Measurements from ENCODE around the gene MYO15B.
"Not testable (repeated sequence)": the region's sequence is repeated elsewhere in the genome, so short reads cannot be mapped to it uniquely, and the experiment has no call there.

Gene MYO15B

GRCh38 chr17:75576661-75577060 is 10.9 kb upstream of the MYO15B start:
- DNase-seq = no peak

GRCh38 chr17:75581121-75581725 is 6.4 kb upstream of the MYO15B start:
- not testable (repeated sequence) for DNase-seq

GRCh38 chr17:75583197-75583596 is 4.4 kb upstream of the MYO15B start:
- not testable (repeated sequence) for DNase-seq

GRCh38 chr17:75584849-75585175 is 2.8 kb upstream of the MYO15B start:
- DNase-seq = no peak

GRCh38 chr17:75588596-75589011 is 1.0 kb downstream of the MYO15B start:
- DNase-seq = peak; percentile 58

GRCh38 chr17:75589012-75589918 is 1.7 kb downstream of the MYO15B start:
- DNase-seq = peak; percentile 96

GRCh38 chr17:75589919-75590303 is 2.3 kb downstream of the MYO15B start:
- no peak for DNase-seq

GRCh38 chr17:75590314-75590761 is 2.7 kb downstream of the MYO15B start:
- DNase-seq = no peak

- no peak for DNase-seq
Measured at GRCh38 chr17:75590849-75591721, 3.5 kb downstream of the MYO15B start.

GRCh38 chr17:75591722-75592302 is 4.2 kb downstream of the MYO15B start:
- no peak for DNase-seq

GRCh38 chr17:75592348-75593020 is 4.9 kb downstream of the MYO15B start:
- DNase-seq = no peak

GRCh38 chr17:75593430-75593829 is 5.8 kb downstream of the MYO15B start:
- not testable (repeated sequence) for DNase-seq

- DNase-seq = no peak
Measured at GRCh38 chr17:75594499-75595283, 7.1 kb downstream of the MYO15B start.

- DNase-seq = no peak
Measured at GRCh38 chr17:75595284-75595919, 7.8 kb downstream of the MYO15B start.

- DNase-seq = no peak
Measured at GRCh38 chr17:75595920-75596313, 8.3 kb downstream of the MYO15B start.

GRCh38 chr17:75596320-75597087 is 8.9 kb downstream of the MYO15B start:
- DNase-seq = no peak

- no peak for DNase-seq
Measured at GRCh38 chr17:75601057-75601987, 13.7 kb downstream of the MYO15B start.

GRCh38 chr17:75602644-75603043 is 15.0 kb downstream of the MYO15B start:
- DNase-seq = no peak

- DNase-seq = no peak
Measured at GRCh38 chr17:75603123-75603522, 15.5 kb downstream of the MYO15B start.

Measured in left hindlimb (tissue), 1 donor.